HCT116 (cell line): Measurements from ENCODE around the gene S100P. TPM values are rescaled to one million over a fixed set of nuclear protein-coding genes. Genes with fewer than 3 reads are reported as not detected.

Experiments used
- ATAC-seq: fragments of 200-7000 bp; cut with Tn5 transposase; 2 replicates; pipeline ENCODE4 v1.9.1; 2020; ENCODE audit warnings: mild to moderate bottlenecking, moderate library complexity
- BruUV-seq: library from RNA; stranded (reverse); fragments of 400-500 nt; replicated peaks from 2 replicates; lab custom pipeline; 2021; lab: Mats Ljungman, UMichigan
- CTCF ChIA-PET: fragments of 300-600 bp; sonication (Branson Sonifier 250); formaldehyde crosslinking; loops from one replicate; lab custom pipeline; 2021; ENCODE audit warnings: antibody characterized with exemption; lab: Charles Lee
- POLR2A ChIA-PET: fragments of 300-600, 350-600 bp; sonication (Branson Sonifier 250); formaldehyde crosslinking; loops from one replicate; lab custom pipeline; 2021; ENCODE audit warnings: antibody characterized with exemption; lab: Charles Lee
- RAD21 ChIA-PET, 2 experiments: fragments of 300-600 bp; sonication (Branson Sonifier 250); formaldehyde crosslinking; loops; one replicate each; lab custom pipeline; 2023; ENCODE audit warnings: low total read pairs in 2 of 2; ENCODE audit not compliant: uncharacterized antibody in 2 of 2, unreplicated experiment in 2 of 2, low non-redundant PET in 1 of 2; lab: Charles Lee
- DNase-seq: peaks from one replicate; pipeline ENCODE4 v3.0.0-alpha.2; 2010; ENCODE audit warnings: low read depth, low spot score
- H2AFZ ChIP-seq: fragments of 200-600 bp; shearing (Covaris generic), sonication (generic); 2 replicates; pipeline ENCODE4 v1.6.1; 2017; ENCODE audit warnings: low read depth, mixed run types, mixed read lengths, antibody characterized with exemption, low read length; ENCODE audit not compliant: poor library complexity, severe bottlenecking
- H3K27ac ChIP-seq: 2 replicates; pipeline ENCODE4 v1.5.1; 2012; ENCODE audit warnings: low read depth, low read length
- H3K27me3 ChIP-seq: fragments of 200-600 bp; sonication (generic); 2 replicates; pipeline ENCODE4 v1.6.1; 2016; ENCODE audit warnings: mixed run types, low read length, mixed read lengths; ENCODE audit not compliant: insufficient read depth
- H3K36me3 ChIP-seq, 2 experiments: fragments of 200-500 bp in 1 of 2; fragments of 200-600 bp in 1 of 2; sonication (Bioruptor generic) in 1 of 2; sonication (generic) in 1 of 2; 2 replicates each; pipeline versions ENCODE4 v1.5.1 to v1.6.1; 2014 to 2016; ENCODE audit warnings: low read length in 2 of 2, inconsistent platforms in 1 of 2, mixed read lengths in 1 of 2, mixed run types in 1 of 2; ENCODE audit not compliant: insufficient read depth in 2 of 2, control insufficient read depth in 1 of 2
- H3K4me1 ChIP-seq, 2 experiments: fragments of 200-600 bp in 1 of 2; sonication (generic) in 1 of 2; 2 replicates each; pipeline versions ENCODE4 v1.5.1 to v1.6.1; 2012 to 2017; ENCODE audit warnings: low read length in 2 of 2, inconsistent platforms in 1 of 2, mild to moderate bottlenecking in 1 of 2, mixed read lengths in 1 of 2, mixed run types in 1 of 2, moderate library complexity in 1 of 2; ENCODE audit not compliant: insufficient read depth in 2 of 2, control insufficient read depth in 1 of 2
- H3K4me2 ChIP-seq: fragments of 200-600 bp; sonication (generic); 2 replicates; pipeline ENCODE4 v1.6.1; 2017; ENCODE audit warnings: mixed run types, low read length, mixed read lengths
- H3K4me3 ChIP-seq, 2 experiments: fragments of 200-600 bp in 1 of 2; sonication (generic) in 1 of 2; replicated peaks in 1 of 2; 2 replicates each; pipeline ENCODE4 v1.5.1; 2011 to 2016; ENCODE audit warnings: low read length in 2 of 2, control low read depth in 1 of 2, low read depth in 1 of 2, mild to moderate bottlenecking in 1 of 2, mixed read lengths in 1 of 2, mixed run types in 1 of 2
- H3K79me2 ChIP-seq: fragments of 200-600 bp; sonication (generic); 2 replicates; pipeline ENCODE4 v1.6.1; 2017; ENCODE audit warnings: mild to moderate bottlenecking, mixed run types, low read length, moderate library complexity, mixed read lengths; ENCODE audit not compliant: insufficient read depth
- H3K9ac ChIP-seq: fragments of 200-600 bp; sonication (generic); 2 replicates; pipeline ENCODE4 v1.6.1; 2016; ENCODE audit warnings: low read length, mixed read lengths
- H3K9me2 ChIP-seq: fragments of 200-600 bp; sonication (generic), shearing (Covaris generic); 2 replicates; pipeline ENCODE4 v1.6.1; 2017; ENCODE audit warnings: mixed run types, mild to moderate bottlenecking, moderate library complexity; ENCODE audit not compliant: insufficient read depth
- H3K9me3 ChIP-seq, 2 experiments: fragments of 200-500 bp in 1 of 2; fragments of 200-600 bp in 1 of 2; sonication (Bioruptor generic) in 1 of 2; sonication (generic) in 1 of 2; 2 replicates each; pipeline ENCODE4 v1.6.1; 2014 to 2017; ENCODE audit warnings: low read length in 2 of 2, mixed read lengths in 2 of 2, inconsistent platforms in 1 of 2, low read depth in 1 of 2, mild to moderate bottlenecking in 1 of 2, mixed run types in 1 of 2, moderate library complexity in 1 of 2; ENCODE audit not compliant: control insufficient read depth in 1 of 2, insufficient read depth in 1 of 2
- H4K20me1 ChIP-seq: fragments of 200-600 bp; sonication (generic), shearing (Covaris generic); 2 replicates; pipeline ENCODE4 v1.6.1; 2017; ENCODE audit warnings: mixed run types, mild to moderate bottlenecking, moderate library complexity; ENCODE audit not compliant: insufficient read depth
- CBX3 ChIP-seq: IDR thresholded peaks from 2 replicates; pipeline ENCODE4 v1.6.1; 2012; ENCODE audit warnings: low read depth
- CTCF ChIP-seq, 3 experiments: fragments of 200-600 bp in 1 of 3; sonication (generic) in 1 of 3; IDR thresholded peaks in 2 of 3; conservative IDR thresholded peaks in 1 of 3; 2 replicates each; pipeline ENCODE4 v1.5.1; 2012 to 2017; ENCODE audit warnings: low read depth in 2 of 3, low read length in 2 of 3, antibody characterized with exemption in 1 of 3, borderline replicate concordance in 1 of 3, control low read depth in 1 of 3, mild to moderate bottlenecking in 1 of 3, mixed read lengths in 1 of 3, mixed run types in 1 of 3, moderate library complexity in 1 of 3; ENCODE audit not compliant: insufficient read depth in 1 of 3
- ELF1 ChIP-seq: IDR thresholded peaks from 2 replicates; pipeline ENCODE4 v1.6.1; 2012; ENCODE audit warnings: low read depth, borderline replicate concordance
- EZH2 ChIP-seq: fragments of 200-600 bp; sonication (generic); IDR thresholded peaks from 2 replicates; pipeline ENCODE4 v1.6.1; 2017; ENCODE audit warnings: antibody characterized with exemption, mixed run types
- JUND ChIP-seq: IDR thresholded peaks from 2 replicates; pipeline ENCODE4 v1.6.1; 2012
- SIN3A ChIP-seq: IDR thresholded peaks from 2 replicates; pipeline ENCODE4 v1.6.1; 2012; ENCODE audit warnings: low read depth
- YY1 ChIP-seq: IDR thresholded peaks from 2 replicates; pipeline ENCODE4 v1.6.1; 2011; ENCODE audit warnings: low read length, low read depth, moderate library complexity, mild to moderate bottlenecking; ENCODE audit not compliant: insufficient replicate concordance; ENCODE audit errors: extremely low read depth
- ZBTB33 ChIP-seq: IDR thresholded peaks from 2 replicates; pipeline ENCODE4 v1.6.1; 2011; ENCODE audit warnings: mild to moderate bottlenecking, low read length, moderate library complexity; ENCODE audit not compliant: insufficient replicate concordance; ENCODE audit errors: extremely low read depth
- ZNF274 ChIP-seq: fragments of 200-500 bp; sonication (Bioruptor generic); IDR thresholded peaks from 2 replicates; pipeline ENCODE4 v1.6.1; 2014; ENCODE audit warnings: mild to moderate bottlenecking, low read depth, low read length, inconsistent platforms
- intact Hi-C: fragments of 100-400 bp; cut with micrococcal nuclease; formaldehyde crosslinking; loops from 2 replicates; pipeline ENCODE4 v1.10.0; 2022
- total RNA-seq: library from RNA; stranded (reverse); gene quantifications from one replicate; pipeline ENCODE4 v1.2.1, GENCODE V29; 2021; ENCODE audit not compliant: unreplicated experiment
- TF ChIP-seq, protein P1 (sequence below): IDR thresholded peaks from 2 replicates; pipeline ENCODE4 v1.6.1; 2012

Gene S100P
- total RNA-seq, 1 experiment from 2014 or later = 4.1 TPM

GRCh38 chr4:6702761-6703160 is 9.1 kb downstream of the S100P start (continued):
- TF ChIP-seq ZBTB33 (no peak), ZNF274 (no peak), JUND (no peak), SIN3A (no peak), ELF1 (no peak), CTCF (IDR thresholded peaks at IDR 0.05 in 2 of 3, conservative IDR thresholded peaks at IDR 0.05 in 1 of 3; ENCODE audit: borderline replicate concordance in 1 of 3, insufficient read depth in 1 of 3, low read depth in 2 of 3, low read length in 2 of 3) (no peak), EZH2 (no peak), CBX3 (no peak)
- TF ChIP-seq, protein P1, sequence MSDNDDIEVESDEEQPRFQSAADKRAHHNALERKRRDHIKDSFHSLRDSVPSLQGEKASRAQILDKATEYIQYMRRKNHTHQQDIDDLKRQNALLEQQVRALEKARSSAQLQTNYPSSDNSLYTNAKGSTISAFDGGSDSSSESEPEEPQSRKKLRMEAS = no peak

DNA sequence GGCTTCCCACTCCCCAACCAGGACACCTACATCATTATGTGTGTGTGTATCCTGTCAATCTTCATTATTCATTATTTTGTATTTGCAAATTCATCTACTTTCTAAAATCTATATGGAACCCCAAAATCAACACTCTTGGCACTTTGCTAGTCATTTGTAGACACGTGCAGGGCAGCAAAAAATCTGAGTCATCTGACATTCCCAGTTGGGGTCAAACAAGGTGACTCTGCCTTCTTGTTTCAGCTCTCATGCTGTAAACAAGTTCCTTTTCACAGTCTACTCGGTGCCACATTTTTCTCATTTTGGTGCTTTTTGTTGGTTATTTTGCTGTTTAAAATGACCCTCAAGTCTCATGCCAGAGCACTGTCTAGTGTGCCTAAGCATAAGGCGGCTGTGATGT is 10.1 kb downstream of the S100P start:
- no peaks in the 10 kb centered on the region for H3K9me2 ChIP-seq
- POLR2A ChIA-PET = no interaction called here
- intact Hi-C loops = no loop called here
- H3K4me1 ChIP-seq = peaks cover 8 to 17% of the 10 kb centered on the region in 2 experiments
- DNase-seq (no peak), ATAC-seq (no peak)
- CTCF ChIA-PET = no interaction called here
- H4K20me1 ChIP-seq = no peaks in the 10 kb centered on the region
- no peak overlapping the region for H3K9ac ChIP-seq
- no peak for TF ChIP-seq YY1
- no peak for TF ChIP-seq CBX3
- TF ChIP-seq EZH2 = no peak
- BruUV-seq = no TSS peak
- RAD21 ChIA-PET = no interaction called here
- H3K4me3 ChIP-seq = no peak overlapping the region
- no peak overlapping the region for H3K4me2 ChIP-seq
- H3K27me3 ChIP-seq = no peaks in the 10 kb centered on the region
- H2AFZ ChIP-seq = no peak overlapping the region
- peaks cover 40% of the 10 kb centered on the region for H3K79me2 ChIP-seq
- peaks cover 3 to 14% of the 10 kb centered on the region in 2 experiments; a peak in 3 of 4 replicates for H3K36me3 ChIP-seq
- no peaks in the 10 kb centered on the region for H3K9me3 ChIP-seq
- H3K27ac ChIP-seq = no peak overlapping the region
